Measurements from ENCODE around the gene ATXN1L. TPM values are rescaled to one million over a fixed set of nuclear protein-coding genes. Genes with fewer than 3 reads are reported as not detected.

ATXN1L gene
- total RNA-seq, 1 experiment from 2014 or later = 25.3 TPM

GRCh38 chr16:71893888-71894228, 48.1 kb downstream of the ATXN1L start:
- Histone ChIP-seq H3K9me3 (ENCODE audit: insufficient read depth, low read depth) (no peaks in the 10 kb centered on the region), H3K9me2 (ENCODE audit: insufficient read depth) (no peaks in the 10 kb centered on the region), H3K27me3 (ENCODE audit: insufficient read depth, low read depth) (no peaks in the 10 kb centered on the region), H3K27ac (peak overlapping the region; percentile 90), H3F3A (ENCODE audit: insufficient read depth, low read depth) (peaks cover 35% of the 10 kb centered on the region), H3K36me3 (ENCODE audit: low read depth) (no peaks in the 10 kb centered on the region), H2AFZ (peak overlapping the region; percentile 88), H3K4me2 (peak overlapping the region; percentile 85), H4K20me1 (ENCODE audit: insufficient read depth) (peaks cover 21% of the 10 kb centered on the region), H3K4me3 (peak overlapping the region; percentile 100), H3K79me2 (ENCODE audit: low read depth) (peaks cover 36% of the 10 kb centered on the region), H3K4me1 (replicated peaks; ENCODE audit: insufficient read depth) (peaks cover 23% of the 10 kb centered on the region)
- CTCF ChIA-PET = interaction anchor here (0.6 to 0.7 kb wide), 3 partner anchors 99 to 225 kb away, joined by 4 to 6 read pairs (median 4); no protein-coding TSS in a partner anchor
- intact Hi-C loops (cut with micrococcal nuclease; ENCODE audit: unreplicated experiment) = loop anchor here (1.0 kb wide), 1 partner anchor 11 kb away; no protein-coding TSS in a partner anchor
- no TSS peak for BruUV-seq (replicated peaks)
- no peak for TF ChIP-seq CTCF (conservative IDR thresholded peaks at IDR 0.05)
- no peak for TF ChIP-seq EZH2 (IDR thresholded peaks at IDR 0.05; ENCODE audit: low read depth)
- POLR2A ChIA-PET (ENCODE audit: unreplicated experiment) = no interaction called here
- no peak for DNase-seq

- peak; percentile 24; the same call in 1 of the 2 replicates for TF ChIP-seq CTCF (conservative IDR thresholded peaks at IDR 0.05)
- TF ChIP-seq EZH2 (IDR thresholded peaks at IDR 0.05; ENCODE audit: low read depth) = no peak
- H4K20me1 ChIP-seq (ENCODE audit: insufficient read depth) = peaks cover 27% of the 10 kb centered on the region
- H3K79me2 ChIP-seq (ENCODE audit: low read depth) = peaks cover 41% of the 10 kb centered on the region
- no peaks in the 10 kb centered on the region for H3K9me3 ChIP-seq (ENCODE audit: insufficient read depth, low read depth)
- intact Hi-C loops (cut with micrococcal nuclease; ENCODE audit: unreplicated experiment) = loop anchor here (1.0 kb wide), 1 partner anchor 11 kb away; no protein-coding TSS in a partner anchor
- POLR2A ChIA-PET (ENCODE audit: unreplicated experiment) = no interaction called here
- DNase-seq = peak; percentile 55 to 76
- peak overlapping the region; percentile 100 for H3K4me3 ChIP-seq
- H3F3A ChIP-seq (ENCODE audit: insufficient read depth, low read depth) = peaks cover 38% of the 10 kb centered on the region
- TSS peak; percentile 72 for BruUV-seq (replicated peaks)
- peaks cover 5% of the 10 kb centered on the region; the same call in 1 of the 2 replicates for H3K36me3 ChIP-seq (ENCODE audit: low read depth)
- peak overlapping the region; percentile 88 for H2AFZ ChIP-seq
- H3K27ac ChIP-seq = peak overlapping the region; percentile 90
- peak overlapping the region; percentile 85 for H3K4me2 ChIP-seq
- CTCF ChIA-PET = interaction anchor here (0.6 to 0.7 kb wide), 3 partner anchors 100 to 226 kb away, joined by 4 to 6 read pairs (median 4); no protein-coding TSS in a partner anchor
- peaks cover 23% of the 10 kb centered on the region for H3K4me1 ChIP-seq (replicated peaks; ENCODE audit: insufficient read depth)
- H3K27me3 ChIP-seq (ENCODE audit: insufficient read depth, low read depth) = no peaks in the 10 kb centered on the region
- H3K9me2 ChIP-seq (ENCODE audit: insufficient read depth) = no peaks in the 10 kb centered on the region
Measured at GRCh38 chr16:71894229-71894920, 48.6 kb downstream of the ATXN1L start.

- ChIA-PET CTCF (no interaction called here), POLR2A (ENCODE audit: unreplicated experiment) (interaction anchor here (0.5 kb wide), 1 partner anchor 86 kb away, joined by 5 read pairs; no protein-coding TSS in a partner anchor)
- no peaks in the 10 kb centered on the region for H3K9me2 ChIP-seq (ENCODE audit: insufficient read depth)
- H2AFZ ChIP-seq = peak within 1 kb of the TSS; percentile 88
- H3K27ac ChIP-seq = peak within 1 kb of the TSS; percentile 90
- H3K9me3 ChIP-seq (ENCODE audit: insufficient read depth, low read depth) = no peaks in the 10 kb centered on the region
- H3K4me3 ChIP-seq = peak within 1 kb of the TSS; percentile 100
- H3K27me3 ChIP-seq (ENCODE audit: insufficient read depth, low read depth) = no peaks in the 10 kb centered on the region
- DNase-seq = peak; percentile 89 to 96
- peaks cover 40% of the 10 kb centered on the region for H3F3A ChIP-seq (ENCODE audit: insufficient read depth, low read depth)
- peaks cover 23% of the 10 kb centered on the region for H3K4me1 ChIP-seq (replicated peaks; ENCODE audit: insufficient read depth)
- H3K79me2 ChIP-seq (ENCODE audit: low read depth) = peaks cover 48% of the 10 kb centered on the region
- peak within 1 kb of the TSS; percentile 85 for H3K4me2 ChIP-seq
- TF ChIP-seq CTCF (conservative IDR thresholded peaks at IDR 0.05) = no peak
- no peak for TF ChIP-seq EZH2 (IDR thresholded peaks at IDR 0.05; ENCODE audit: low read depth)
- H4K20me1 ChIP-seq (ENCODE audit: insufficient read depth) = peaks cover 34% of the 10 kb centered on the region
- no TSS peak for BruUV-seq (replicated peaks)
- intact Hi-C loops (cut with micrococcal nuclease; ENCODE audit: unreplicated experiment) = loop anchor here (1.0 kb wide), 2 partner anchors 12 to 87 kb away; partner anchors contain the start of gene AP1G1
- H3K36me3 ChIP-seq (ENCODE audit: low read depth) = peaks cover 6% of the 10 kb centered on the region; the same call in 1 of the 2 replicates
Measured at GRCh38 chr16:71894921-71895678, 49.3 kb downstream of the ATXN1L start, which contains the start of gene IST1. Gene IST1, plus strand, starts transcription at chr16:71895531. Its CDS starts 20,110 bp downstream, at chr16:71915641.
